SK-N-SH (cell line): ENCODE measurements around the gene IL37. TPM values are rescaled to one million over a fixed set of nuclear protein-coding genes. Genes with fewer than 3 reads are reported as not detected.

Experiments
- CTCF ChIA-PET: fragments of 300-600, 350-600 bp; formaldehyde crosslinking; extraction: SDS; loops from one replicate; lab custom pipeline; 2021; lab: Yijun Ruan, JAX
- POLR2A ChIA-PET: fragments of 350-600 bp; sonication (Branson Sonifier 250); formaldehyde crosslinking; extraction: SDS; loops from one replicate; lab custom pipeline; 2020; ENCODE audit warnings: antibody characterized with exemption, inconsistent platforms; lab: Yijun Ruan, JAX
- DNase-seq: peaks from one replicate; pipeline ENCODE4 v3.0.0; 2012
- H2AFZ ChIP-seq: fragments of 200-600 bp; sonication (generic); 2 replicates; pipeline ENCODE4 v1.8.1; 2016; ENCODE audit warnings: antibody characterized with exemption, mild to moderate bottlenecking, low read depth
- H3F3A ChIP-seq: fragments of 200-600 bp; sonication (generic); replicated peaks from 2 replicates; pipeline ENCODE3; 2016; ENCODE audit warnings: antibody characterized with exemption, mild to moderate bottlenecking; ENCODE audit not compliant: insufficient read depth
- H3K27ac ChIP-seq, 2 experiments: fragments of 200-500 bp in 1 of 2; fragments of 200-600 bp in 1 of 2; sonication (Bioruptor generic) in 1 of 2; sonication (generic), shearing (Covaris generic) in 1 of 2; 2 replicates each; pipeline versions ENCODE4 v1.5.1 to v1.6.1; 2014 to 2016; ENCODE audit warnings: low read depth in 2 of 2, inconsistent platforms in 1 of 2, low read length in 1 of 2, mild to moderate bottlenecking in 1 of 2, mixed read lengths in 1 of 2
- H3K27me3 ChIP-seq: fragments of 200-600 bp; sonication (generic), shearing (Covaris generic); 2 replicates; pipeline ENCODE4 v1.6.1; 2016; ENCODE audit warnings: mixed run types; ENCODE audit not compliant: insufficient read depth
- H3K36me3 ChIP-seq, 2 experiments: fragments of 200-500 bp in 1 of 2; fragments of 200-600 bp in 1 of 2; sonication (Bioruptor generic) in 1 of 2; sonication (generic) in 1 of 2; replicated peaks in 1 of 2; 2 replicates each; pipeline versions ENCODE3 to v1.5.1; 2014 to 2016; ENCODE audit warnings: low read length in 1 of 2, mild to moderate bottlenecking in 1 of 2; ENCODE audit not compliant: insufficient read depth in 2 of 2, control insufficient read depth in 1 of 2
- H3K4me1 ChIP-seq, 2 experiments: fragments of 200-500 bp in 1 of 2; fragments of 200-600 bp in 1 of 2; sonication (Bioruptor generic) in 1 of 2; sonication (generic), shearing (Covaris generic) in 1 of 2; 2 replicates each; pipeline versions ENCODE4 v1.5.1 to v1.6.1; 2014 to 2016; ENCODE audit warnings: low read depth in 1 of 2, low read length in 1 of 2, mixed run types in 1 of 2; ENCODE audit not compliant: insufficient read depth in 2 of 2, control insufficient read depth in 1 of 2
- H3K4me2 ChIP-seq: fragments of 200-600 bp; sonication (generic), shearing (Covaris generic); 2 replicates; pipeline ENCODE4 v1.6.1; 2017; ENCODE audit warnings: mixed run types
- H3K4me3 ChIP-seq, 2 experiments: fragments of 200-500 bp in 1 of 2; fragments of 200-600 bp in 1 of 2; sonication (Bioruptor generic) in 1 of 2; sonication (generic), shearing (Covaris generic) in 1 of 2; 2 replicates each; pipeline versions ENCODE4 v1.5.1 to v1.8.1; 2014 to 2016; ENCODE audit warnings: low read depth in 2 of 2, inconsistent platforms in 1 of 2, low read length in 1 of 2, mild to moderate bottlenecking in 1 of 2, mixed read lengths in 1 of 2, moderate library complexity in 1 of 2
- H3K79me2 ChIP-seq: fragments of 200-600 bp; sonication (generic); 2 replicates; pipeline ENCODE4 v1.8.1; 2017; ENCODE audit warnings: mild to moderate bottlenecking; ENCODE audit not compliant: insufficient read depth
- H3K9ac ChIP-seq: fragments of 200-600 bp; sonication (generic); 2 replicates; pipeline ENCODE4 v1.6.1; 2017; ENCODE audit warnings: mixed run types
- H3K9me2 ChIP-seq: fragments of 200-600 bp; sonication (generic); 2 replicates; pipeline ENCODE4 v1.6.1; 2017; ENCODE audit warnings: mixed run types
- H3K9me3 ChIP-seq: fragments of 200-600 bp; sonication (generic); 2 replicates; pipeline ENCODE4 v1.6.1; 2017; ENCODE audit warnings: mixed run types, mild to moderate bottlenecking, moderate library complexity
- H4K20me1 ChIP-seq: fragments of 200-600 bp; sonication (generic); 2 replicates; pipeline ENCODE4 v1.6.1; 2017; ENCODE audit warnings: mild to moderate bottlenecking, mixed run types; ENCODE audit not compliant: insufficient read depth
- EZH2phosphoT487 ChIP-seq: fragments of 200-600 bp; sonication (generic); IDR thresholded peaks from 2 replicates; pipeline ENCODE4 v1.6.1; 2017; ENCODE audit warnings: low read depth, mixed run types, mild to moderate bottlenecking, antibody characterized with exemption, moderate library complexity, borderline replicate concordance
- FOSL2 ChIP-seq: IDR thresholded peaks from 2 replicates; pipeline ENCODE4 v1.4.0; 2012; ENCODE audit warnings: low read depth, mild to moderate bottlenecking, moderate library complexity, borderline replicate concordance
- FOXJ3 ChIP-seq: sonication (generic); formaldehyde crosslinking; IDR thresholded peaks from 2 replicates; pipeline ENCODE4 v1.5.1; 2020; ENCODE audit warnings: mild to moderate bottlenecking, missing genetic modification reagents
- GABPA ChIP-seq: IDR thresholded peaks from 2 replicates; pipeline ENCODE4 v1.4.0; 2012; ENCODE audit warnings: low read depth, mild to moderate bottlenecking
- GATA2 ChIP-seq: sonication (generic); formaldehyde crosslinking; IDR thresholded peaks from 2 replicates; pipeline ENCODE4 v1.5.0; 2020; ENCODE audit warnings: mild to moderate bottlenecking, missing genetic modification reagents
- JUND ChIP-seq: IDR thresholded peaks from 2 replicates; pipeline ENCODE4 v1.4.0; 2012
- POLR2AphosphoS5 ChIP-seq: IDR thresholded peaks from 2 replicates; pipeline ENCODE4 v1.6.1; 2012; ENCODE audit warnings: low read depth, low read length
- RAD21 ChIP-seq: IDR thresholded peaks from 2 replicates; pipeline ENCODE4 v1.6.1; 2012; ENCODE audit warnings: mild to moderate bottlenecking, low read length
- SIN3A ChIP-seq: IDR thresholded peaks from 2 replicates; pipeline ENCODE4 v1.6.1; 2012; ENCODE audit warnings: low read depth, mild to moderate bottlenecking, low read length, moderate library complexity, borderline replicate concordance
- SMC3 ChIP-seq: IDR thresholded peaks from 2 replicates; pipeline ENCODE4 v1.6.1; 2012; ENCODE audit warnings: low read depth, low read length, improper control_type of control experiment
- whole genome bisulfite sequencing: methylation state at CpG from one replicate; pipeline ENCODE4 v1.1.6; 2017; ENCODE audit warnings: low lambda C conversion rate; 5-methylcytosine and 5-hydroxymethylcytosine counted together
- polyA plus RNA-seq, 3 experiments: library from polyadenylated mRNA; depleted of rRNA; stranded (reverse); fragments of >200 nt; gene quantifications; 2 replicates each; pipeline ENCODE4 v1.2.3, GENCODE V29; 2012
- TF ChIP-seq, protein P1 (sequence below): fragments of 200-600 bp; sonication (generic); IDR thresholded peaks from 2 replicates; pipeline ENCODE4 v1.6.1; 2017; ENCODE audit warnings: antibody characterized with exemption, mild to moderate bottlenecking, moderate library complexity
- TF ChIP-seq, protein P2 (sequence below): IDR thresholded peaks from 2 replicates; pipeline ENCODE4; 2012

IL37 gene
- polyA plus RNA-seq, 1 of the 3 experiments (the other 2 are of a cell fraction) = not detected

GRCh38 chr2:112876257-112876970 lies 34.6 kb upstream of the IL37 start:
- Histone ChIP-seq H3K36me3 (no peaks in the 10 kb centered on the region), H2AFZ (no peak overlapping the region; the same call in 1 of the 2 replicates), H3K9ac (no peak overlapping the region), H4K20me1 (no peaks in the 10 kb centered on the region), H3F3A (no peaks in the 10 kb centered on the region), H3K79me2 (no peaks in the 10 kb centered on the region), H3K4me2 (no peak overlapping the region), H3K4me3 (no peak overlapping the region), H3K9me3 (no peaks in the 10 kb centered on the region), H3K4me1 (peaks cover 0 to 11% of the 10 kb centered on the region in 2 experiments; a peak in 1 of 4 replicates), H3K9me2 (no peaks in the 10 kb centered on the region), H3K27me3 (no peaks in the 10 kb centered on the region; the same call in 1 of the 2 replicates), H3K27ac (no peak overlapping the region)
- CTCF ChIA-PET = no interaction called here
- POLR2A ChIA-PET = no interaction called here
- WGBS = 26% methylated on average over 3 of the region's 3 CpGs
- no peak for DNase-seq
- TF ChIP-seq FOXJ3 (no peak), RAD21 (no peak), POLR2AphosphoS5 (no peak), EZH2phosphoT487 (no peak), JUND (no peak), GATA2 (CRISPR knock-in tag) (no peak)
- TF ChIP-seq, protein P1, sequence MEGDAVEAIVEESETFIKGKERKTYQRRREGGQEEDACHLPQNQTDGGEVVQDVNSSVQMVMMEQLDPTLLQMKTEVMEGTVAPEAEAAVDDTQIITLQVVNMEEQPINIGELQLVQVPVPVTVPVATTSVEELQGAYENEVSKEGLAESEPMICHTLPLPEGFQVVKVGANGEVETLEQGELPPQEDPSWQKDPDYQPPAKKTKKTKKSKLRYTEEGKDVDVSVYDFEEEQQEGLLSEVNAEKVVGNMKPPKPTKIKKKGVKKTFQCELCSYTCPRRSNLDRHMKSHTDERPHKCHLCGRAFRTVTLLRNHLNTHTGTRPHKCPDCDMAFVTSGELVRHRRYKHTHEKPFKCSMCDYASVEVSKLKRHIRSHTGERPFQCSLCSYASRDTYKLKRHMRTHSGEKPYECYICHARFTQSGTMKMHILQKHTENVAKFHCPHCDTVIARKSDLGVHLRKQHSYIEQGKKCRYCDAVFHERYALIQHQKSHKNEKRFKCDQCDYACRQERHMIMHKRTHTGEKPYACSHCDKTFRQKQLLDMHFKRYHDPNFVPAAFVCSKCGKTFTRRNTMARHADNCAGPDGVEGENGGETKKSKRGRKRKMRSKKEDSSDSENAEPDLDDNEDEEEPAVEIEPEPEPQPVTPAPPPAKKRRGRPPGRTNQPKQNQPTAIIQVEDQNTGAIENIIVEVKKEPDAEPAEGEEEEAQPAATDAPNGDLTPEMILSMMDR = no peak

- POLR2A ChIA-PET = no interaction called here
- H3K4me1 ChIP-seq = peaks cover 0 to 11% of the 10 kb centered on the region in 2 experiments; a peak in 1 of 4 replicates
- H3K79me2 ChIP-seq = no peaks in the 10 kb centered on the region
- H3K27me3 ChIP-seq = no peaks in the 10 kb centered on the region
- H3K4me3 ChIP-seq = no peak overlapping the region
- DNase-seq = no peak
- H3K9me2 ChIP-seq = no peaks in the 10 kb centered on the region
- H3K9ac ChIP-seq = no peak overlapping the region
- H4K20me1 ChIP-seq = no peaks in the 10 kb centered on the region
- no peaks in the 10 kb centered on the region for H3K36me3 ChIP-seq
- 23% methylated on average over 4 of the region's 4 CpGs for WGBS
- H3K4me2 ChIP-seq = no peak overlapping the region
- H3K9me3 ChIP-seq = no peaks in the 10 kb centered on the region
- no peak for TF ChIP-seq SIN3A
- TF ChIP-seq, protein P2, sequence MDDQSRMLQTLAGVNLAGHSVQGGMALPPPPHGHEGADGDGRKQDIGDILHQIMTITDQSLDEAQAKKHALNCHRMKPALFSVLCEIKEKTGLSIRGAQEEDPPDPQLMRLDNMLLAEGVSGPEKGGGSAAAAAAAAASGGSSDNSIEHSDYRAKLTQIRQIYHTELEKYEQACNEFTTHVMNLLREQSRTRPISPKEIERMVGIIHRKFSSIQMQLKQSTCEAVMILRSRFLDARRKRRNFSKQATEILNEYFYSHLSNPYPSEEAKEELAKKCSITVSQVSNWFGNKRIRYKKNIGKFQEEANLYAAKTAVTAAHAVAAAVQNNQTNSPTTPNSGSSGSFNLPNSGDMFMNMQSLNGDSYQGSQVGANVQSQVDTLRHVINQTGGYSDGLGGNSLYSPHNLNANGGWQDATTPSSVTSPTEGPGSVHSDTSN = no peak
- no peak for TF ChIP-seq FOSL2
- TF ChIP-seq GABPA = no peak
- TF ChIP-seq SMC3 = no peak
- no peak overlapping the region for H3K27ac ChIP-seq
- CTCF ChIA-PET = no interaction called here
- H2AFZ ChIP-seq = peak overlapping the region; percentile 59; the same call in 1 of the 2 replicates
- no peaks in the 10 kb centered on the region for H3F3A ChIP-seq
These were observed 34.0 kb upstream of the IL37 start for GRCh38 chr2:112876971-112877361.
